HepG2 (cell line): ENCODE data around the gene ARVCF. TPM values are rescaled to one million over a fixed set of nuclear protein-coding genes. Genes with fewer than 3 reads are reported as not detected.

Experiments
- ATAC-seq: fragments of 200-7000 bp; cut with Tn5 transposase; 3 replicates; pipeline ENCODE4 v1.9.1; 2020; ENCODE audit warnings: mild to moderate bottlenecking, moderate library complexity
- BruUV-seq: library from RNA; stranded (reverse); fragments of 400-500 nt; replicated peaks from 2 replicates; lab custom pipeline; 2021; lab: Mats Ljungman, UMichigan
- CTCF ChIA-PET: fragments of 300-600 bp; formaldehyde crosslinking; extraction: SDS; loops from one replicate; lab custom pipeline; 2021; ENCODE audit warnings: low total read pairs, inconsistent platforms, low intra/inter-chr PET ratio; lab: Yijun Ruan, JAX
- POLR2A ChIA-PET: fragments of 350-600 bp; sonication (Branson Sonifier 250); formaldehyde crosslinking; loops from one replicate; lab custom pipeline; 2020; ENCODE audit warnings: antibody characterized with exemption, inconsistent platforms; lab: Yijun Ruan, JAX
- DNase-seq: peaks from one replicate; pipeline ENCODE4 v3.0.0-alpha.2; 2015; ENCODE audit warnings: low spot score
- FAIRE-seq: peaks from 3 replicates; lab custom pipeline; 2011; peaks lifted over from hg19 to GRCh38; lab: Jason Lieb, UNC
- H2AFZ ChIP-seq: one replicate; pipeline ENCODE4 v1.6.1; 2011; ENCODE audit warnings: low read length, inconsistent platforms
- H3K27ac ChIP-seq: fragments of 300-600 bp; 3 replicates; pipeline ENCODE4 v1.8.0; 2011; ENCODE audit warnings: mixed run types, mild to moderate bottlenecking, mixed read lengths, low read length, inconsistent platforms; ENCODE audit not compliant: insufficient read depth; ENCODE audit errors: extremely low read length
- H3K27me3 ChIP-seq, 2 experiments: fragments of 200-600 bp in 1 of 2; 2 replicates in 1 of 2; 3 replicates in 1 of 2; pipeline versions ENCODE4 v1.6.0 to v1.8.0; 2011; ENCODE audit warnings: low read length in 2 of 2, mild to moderate bottlenecking in 2 of 2, moderate library complexity in 2 of 2, inconsistent platforms in 1 of 2; ENCODE audit not compliant: insufficient read depth in 2 of 2, control insufficient read depth in 1 of 2
- H3K36me3 ChIP-seq, 2 experiments: fragments of 200-600 bp in 1 of 2; replicated peaks in 1 of 2; 2 replicates in 1 of 2; 3 replicates in 1 of 2; pipeline versions ENCODE4 v1.5.1 to v1.8.0; 2011; ENCODE audit warnings: low read length in 2 of 2, inconsistent platforms in 1 of 2; ENCODE audit not compliant: insufficient read depth in 2 of 2, control insufficient read depth in 1 of 2
- H3K4me1 ChIP-seq: 2 replicates; pipeline ENCODE4 v1.5.1; 2012; ENCODE audit warnings: low read length, inconsistent platforms; ENCODE audit not compliant: insufficient read depth
- H3K4me2 ChIP-seq: 2 replicates; pipeline ENCODE4 v1.6.0; 2011; ENCODE audit warnings: low read depth, low read length, inconsistent platforms
- H3K4me3 ChIP-seq, 3 experiments: fragments of 200-600 bp in 1 of 3; sonication (generic), shearing (Covaris generic) in 1 of 3; replicated peaks in 1 of 3; 2 replicates each; pipeline ENCODE4 v1.5.1; 2011 to 2016; ENCODE audit warnings: low read length in 3 of 3, inconsistent platforms in 2 of 3, low read depth in 2 of 3, mild to moderate bottlenecking in 2 of 3, control low read depth in 1 of 3, mixed read lengths in 1 of 3; ENCODE audit not compliant: insufficient read depth in 1 of 3
- H3K79me2 ChIP-seq: one replicate; pipeline ENCODE4 v1.6.1; 2011; ENCODE audit warnings: low read length, inconsistent platforms; ENCODE audit not compliant: insufficient read depth
- H3K9ac ChIP-seq: 2 replicates; pipeline ENCODE4 v1.6.0; 2011; ENCODE audit warnings: mild to moderate bottlenecking, low read depth, low read length, inconsistent platforms; ENCODE audit not compliant: insufficient read depth
- H3K9me3 ChIP-seq: 2 replicates; pipeline ENCODE4 v1.5.1; 2012; ENCODE audit warnings: mild to moderate bottlenecking, low read length
- H4K20me1 ChIP-seq: 2 replicates; pipeline ENCODE4 v1.6.0; 2011; ENCODE audit warnings: inconsistent platforms, mild to moderate bottlenecking, low read length, moderate library complexity; ENCODE audit not compliant: insufficient read depth
- FOXA3 ChIP-seq: IDR thresholded peaks from 2 replicates; pipeline ENCODE4 v1.6.1; 2016; ENCODE audit warnings: missing genetic modification reagents, missing compliant biosample characterization
- GTF3A ChIP-seq: sonication (generic); formaldehyde crosslinking; conservative IDR thresholded peaks from 2 replicates; pipeline ENCODE4 v1.4.0; 2020; ENCODE audit warnings: mild to moderate bottlenecking, missing genetic modification reagents
- HES4 ChIP-seq: sonication (generic); formaldehyde crosslinking; IDR thresholded peaks from 2 replicates; pipeline ENCODE4 v1.9.0; 2021; ENCODE audit warnings: mild to moderate bottlenecking, missing genetic modification reagents, borderline replicate concordance
- IRF9 ChIP-seq: sonication (generic); formaldehyde crosslinking; IDR thresholded peaks from 2 replicates; pipeline ENCODE4 v1.8.0; 2022; ENCODE audit warnings: missing genetic modification reagents, mild to moderate bottlenecking, borderline replicate concordance
- KLF15 ChIP-seq: sonication (generic); formaldehyde crosslinking; IDR thresholded peaks from 2 replicates; pipeline ENCODE4 v1.8.1; 2023; ENCODE audit warnings: borderline replicate concordance, mild to moderate bottlenecking, inconsistent platforms, missing genetic modification reagents, mixed read lengths
- MEF2D ChIP-seq: sonication (generic); formaldehyde crosslinking; IDR thresholded peaks from 2 replicates; pipeline ENCODE4 v1.5.1; 2020; ENCODE audit warnings: mild to moderate bottlenecking, missing genetic modification reagents
- TOPORS ChIP-seq: sonication (generic); formaldehyde crosslinking; IDR thresholded peaks from 2 replicates; pipeline ENCODE4 v1.8.0; 2023; ENCODE audit warnings: mild to moderate bottlenecking, missing genetic modification reagents
- TP53 ChIP-seq: sonication (generic); formaldehyde crosslinking; conservative IDR thresholded peaks from 2 replicates; pipeline ENCODE4 v1.4.0; 2020; ENCODE audit warnings: missing genetic modification reagents
- ZBTB7B ChIP-seq: sonication (generic); formaldehyde crosslinking; IDR thresholded peaks from 2 replicates; pipeline ENCODE4 v1.4.0; 2020; ENCODE audit warnings: missing genetic modification reagents
- ZNF597 ChIP-seq: sonication (generic); formaldehyde crosslinking; IDR thresholded peaks from 2 replicates; pipeline ENCODE4 v1.5.0; 2020; ENCODE audit warnings: missing genetic modification reagents
- ZNF605 ChIP-seq: sonication (generic); formaldehyde crosslinking; IDR thresholded peaks from 2 replicates; pipeline ENCODE4 v1.8.0; 2022; ENCODE audit warnings: mild to moderate bottlenecking, missing genetic modification reagents
- ZNF674 ChIP-seq: sonication (generic); formaldehyde crosslinking; IDR thresholded peaks from 2 replicates; pipeline ENCODE4 v1.5.0; 2020; ENCODE audit warnings: low read depth, mild to moderate bottlenecking, missing genetic modification reagents
- WGBS: methylation state at CpG from one replicate; pipeline ENCODE4 v1.1.6; 2017; ENCODE audit warnings: low lambda C conversion rate; 5-methylcytosine and 5-hydroxymethylcytosine counted together
- in situ Hi-C: cut with HindIII; loops from 2 replicates; pipeline ENCODE4 v1.10.0; 2017; ENCODE audit warnings: low pct_unique_long_range_greater_than_20kb; ENCODE audit not compliant: extremely low pct_ligation_motif_present
- intact Hi-C: fragments of 100-400 bp; cut with micrococcal nuclease; formaldehyde crosslinking; loops from one replicate; pipeline ENCODE4 v1.10.0; 2022; ENCODE audit not compliant: unreplicated experiment
- polyA plus RNA-seq, 8 experiments: library from polyadenylated mRNA; depleted of rRNA in 3 of 8; stranded (reverse) in 7 of 8; unstranded in 1 of 8; fragments of >200 nt; fragmentation: Illumina TruSeq in 4 of 8; extraction: Trizol in 4 of 8; gene quantifications; 2 replicates each; pipeline versions ENCODE4 v1.2.1 to v1.2.3, GENCODE V29; 2011 to 2016; ENCODE audit warnings: low read depth in 4 of 8, missing spikeins in 1 of 8, mixed read lengths in 1 of 8; ENCODE audit not compliant: insufficient read depth in 1 of 8
- total RNA-seq, 5 experiments: library from RNA; depleted of rRNA; stranded (reverse); fragments of >200 nt; fragmentation: Illumina TruSeq; extraction: Trizol; gene quantifications; 2 replicates each; pipeline ENCODE4 v1.2.3, GENCODE V29; 2016; ENCODE audit warnings: low read depth in 1 of 5
- TF ChIP-seq, protein P1 (sequence below): IDR thresholded peaks from 2 replicates; pipeline ENCODE4 v1.6.1; 2016
- TF ChIP-seq, protein P2 (sequence below): sonication (generic); formaldehyde crosslinking; IDR thresholded peaks from 2 replicates; pipeline ENCODE4 v1.9.0; 2021; ENCODE audit warnings: missing genetic modification reagents, mild to moderate bottlenecking, borderline replicate concordance

ARVCF gene
- total and polyA plus RNA-seq, 2 of the 13 experiments (the other 11 are each of a cell fraction or from before 2014, with no cell fraction given), result 16.4 to 17.7 TPM

GRCh38 chr22:20036084-20036482, 19.5 kb upstream of the ARVCF start:
- H2AFZ ChIP-seq, result no peak overlapping the region
- intact Hi-C loops, result no loop called here
- H3K36me3 ChIP-seq, result peaks cover 2 to 12% of the 10 kb centered on the region in 2 experiments; a peak in 3 of 5 replicates
- no peaks in the 10 kb centered on the region for H3K9me3 ChIP-seq
- ATAC-seq (no peak), DNase-seq (no peak)
- H3K4me1 ChIP-seq, result no peaks in the 10 kb centered on the region
- H4K20me1 ChIP-seq, result no peaks in the 10 kb centered on the region
- no peak overlapping the region for H3K4me2 ChIP-seq
- no peaks in the 10 kb centered on the region for H3K79me2 ChIP-seq
- H3K9ac ChIP-seq, result no peak overlapping the region
- in situ Hi-C loops, result no loop called here
- POLR2A ChIA-PET, result interaction anchor here (0.8 kb wide), 1 partner anchor 73 kb away, joined by 4 read pairs; no protein-coding TSS in a partner anchor
- H3K27ac ChIP-seq, result no peak overlapping the region
- TF ChIP-seq MEF2D (CRISPR knock-in tag) (no peak), GTF3A (no peak), ZNF597 (CRISPR knock-in tag) (no peak), ZNF605 (CRISPR knock-in tag) (no peak), ZBTB7B (CRISPR knock-in tag) (no peak), IRF9 (CRISPR knock-in tag) (no peak), TP53 (CRISPR knock-in tag) (no peak), KLF15 (CRISPR knock-in tag) (no peak), ZNF674 (CRISPR knock-in tag) (no peak), FOXA3 (no peak), HES4 (CRISPR knock-in tag) (no peak), TOPORS (CRISPR knock-in tag) (no peak)
- TF ChIP-seq, protein P1, sequence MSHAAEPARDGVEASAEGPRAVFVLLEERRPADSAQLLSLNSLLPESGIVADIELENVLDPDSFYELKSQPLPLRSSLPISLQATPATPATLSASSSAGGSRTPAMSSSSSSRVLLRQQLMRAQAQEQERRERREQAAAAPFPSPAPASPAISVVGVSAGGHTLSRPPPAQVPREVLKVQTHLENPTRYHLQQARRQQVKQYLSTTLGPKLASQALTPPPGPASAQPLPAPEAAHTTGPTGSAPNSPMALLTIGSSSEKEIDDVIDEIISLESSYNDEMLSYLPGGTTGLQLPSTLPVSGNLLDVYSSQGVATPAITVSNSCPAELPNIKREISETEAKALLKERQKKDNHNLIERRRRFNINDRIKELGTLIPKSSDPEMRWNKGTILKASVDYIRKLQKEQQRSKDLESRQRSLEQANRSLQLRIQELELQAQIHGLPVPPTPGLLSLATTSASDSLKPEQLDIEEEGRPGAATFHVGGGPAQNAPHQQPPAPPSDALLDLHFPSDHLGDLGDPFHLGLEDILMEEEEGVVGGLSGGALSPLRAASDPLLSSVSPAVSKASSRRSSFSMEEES, result no peak
- TF ChIP-seq, protein P2, sequence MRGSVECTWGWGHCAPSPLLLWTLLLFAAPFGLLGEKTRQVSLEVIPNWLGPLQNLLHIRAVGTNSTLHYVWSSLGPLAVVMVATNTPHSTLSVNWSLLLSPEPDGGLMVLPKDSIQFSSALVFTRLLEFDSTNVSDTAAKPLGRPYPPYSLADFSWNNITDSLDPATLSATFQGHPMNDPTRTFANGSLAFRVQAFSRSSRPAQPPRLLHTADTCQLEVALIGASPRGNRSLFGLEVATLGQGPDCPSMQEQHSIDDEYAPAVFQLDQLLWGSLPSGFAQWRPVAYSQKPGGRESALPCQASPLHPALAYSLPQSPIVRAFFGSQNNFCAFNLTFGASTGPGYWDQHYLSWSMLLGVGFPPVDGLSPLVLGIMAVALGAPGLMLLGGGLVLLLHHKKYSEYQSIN (CRISPR knock-in tag), result no peak
- TF ChIP-seq, all 625 proteins: peak for 0
- FAIRE-seq, result no peak
- H3K4me3 ChIP-seq, result no peak overlapping the region
- 96% methylated on average over 10 of the region's 10 CpGs for WGBS
- H3K27me3 ChIP-seq, result no peaks in the 10 kb centered on the region
- CTCF ChIA-PET, result no interaction called here
- BruUV-seq, result no TSS peak
